GM19099 (cell line): Measurements from ENCODE around the gene ELF4.

Source experiments
- POLR2A ChIP-seq: IDR thresholded peaks from 3 replicates; pipeline ENCODE4 v1.6.1; 2011; ENCODE audit warnings: low read depth; ENCODE audit not compliant: insufficient read length; ENCODE audit errors: extremely low read depth

Gene ELF4

DNA sequence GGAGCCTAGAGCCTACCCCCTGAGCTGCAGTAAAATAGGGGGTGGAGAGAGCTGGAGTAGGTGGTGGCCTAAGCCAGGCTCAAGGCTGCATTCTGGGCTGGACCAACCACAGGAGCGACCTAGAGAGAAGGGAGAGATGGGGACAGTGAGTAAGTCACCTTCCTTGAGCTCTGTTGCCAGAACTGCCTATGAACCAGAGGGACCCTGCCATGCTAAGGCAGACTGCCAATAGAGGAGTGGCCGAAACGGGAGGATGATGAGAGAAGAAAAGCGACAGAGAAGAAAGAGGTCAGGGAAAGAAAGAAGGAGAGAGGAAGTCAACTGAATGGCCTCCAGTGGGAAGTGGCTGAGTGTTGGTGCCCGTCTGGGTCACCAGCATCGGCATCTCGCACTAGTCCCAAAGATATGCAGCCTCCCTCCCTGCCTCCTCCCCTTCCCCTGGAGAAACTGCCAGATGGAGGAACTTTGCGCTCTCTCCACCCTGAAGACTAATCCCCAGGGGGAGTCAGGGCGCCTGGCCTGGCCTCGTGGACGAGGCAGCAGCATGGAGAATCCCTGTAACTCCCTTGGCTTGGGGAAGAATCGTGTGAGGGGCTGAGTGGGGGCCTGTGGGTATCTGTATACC, 28.8 kb downstream of the ELF4 start:
- no peak for TF ChIP-seq POLR2A

DNA sequence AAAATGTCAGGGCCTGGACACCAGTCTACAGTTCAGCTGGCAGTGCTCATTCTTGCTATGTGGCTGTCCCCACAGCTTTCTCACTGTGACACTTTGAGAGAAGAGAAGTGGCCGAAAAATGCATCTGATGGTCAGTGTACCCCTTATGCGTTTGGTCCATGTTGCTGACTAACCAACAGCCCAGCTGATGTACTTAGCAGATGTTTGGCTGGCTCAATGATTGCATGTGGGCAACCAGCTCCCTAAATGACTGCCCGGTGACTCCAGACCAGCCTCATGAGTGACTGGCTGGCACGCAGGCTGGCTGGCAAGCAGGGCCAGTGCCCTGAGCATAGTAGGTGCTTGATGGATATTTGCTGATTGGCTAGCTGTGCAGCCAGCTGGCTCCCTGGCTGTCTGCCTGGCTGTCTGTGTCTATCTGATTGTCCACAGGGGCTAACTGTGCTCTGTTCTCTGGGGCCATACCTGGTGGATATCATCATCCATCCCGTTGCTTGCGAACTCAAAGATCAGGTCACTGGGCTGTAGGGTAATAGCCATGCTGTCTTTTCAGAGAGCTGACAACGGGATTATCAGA, 29.4 kb downstream of the ELF4 start:
- no peak for TF ChIP-seq POLR2A

DNA sequence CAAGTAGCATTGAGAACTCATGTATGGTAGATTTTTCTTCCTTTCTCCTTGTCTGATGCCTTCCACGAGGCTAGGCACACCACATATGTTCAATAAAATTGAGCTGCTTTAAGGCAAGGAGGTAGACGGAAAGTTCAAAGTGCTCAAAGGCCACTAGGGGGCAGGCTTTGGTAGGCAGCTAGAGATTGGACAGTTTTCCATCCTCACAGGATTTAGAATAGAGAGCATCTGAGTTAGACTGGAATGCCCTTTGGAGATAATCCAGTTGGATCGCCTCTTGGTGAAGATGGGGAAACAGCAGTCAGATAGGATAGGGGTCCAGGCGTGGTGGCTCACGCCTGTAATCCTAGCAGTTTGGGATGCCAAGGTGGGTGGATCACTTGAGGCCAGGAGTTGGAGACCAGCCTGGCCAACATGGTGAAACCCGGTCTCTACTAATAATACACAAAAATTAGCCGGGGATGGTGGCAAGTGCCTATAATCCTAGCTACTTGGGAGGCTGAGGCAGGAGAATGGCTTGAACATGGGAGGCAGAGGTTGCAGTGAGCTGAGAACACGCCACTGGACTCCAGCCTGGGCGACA, 30.4 kb downstream of the ELF4 start:
- no peak for TF ChIP-seq POLR2A

DNA sequence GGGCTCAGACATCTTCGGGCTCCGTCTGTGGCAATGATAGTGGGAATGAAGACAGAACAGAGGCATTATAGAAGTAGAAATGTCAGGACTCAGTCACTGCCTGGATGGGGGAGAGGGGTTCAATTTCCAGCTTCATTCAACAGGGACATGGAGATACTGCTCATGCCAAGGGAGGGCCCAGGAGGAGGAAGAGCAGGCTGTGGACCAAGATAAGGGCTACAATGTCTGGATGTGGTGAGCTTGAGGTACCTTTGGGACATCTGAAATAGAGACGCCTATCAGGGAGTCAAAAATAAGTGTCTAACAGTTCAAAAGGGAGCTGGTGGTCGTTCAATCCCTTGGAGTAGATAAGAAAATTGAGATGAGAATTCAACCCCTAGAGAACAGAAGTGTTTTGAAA, 34.5 kb downstream of the ELF4 start:
- TF ChIP-seq POLR2A: no peak

DNA sequence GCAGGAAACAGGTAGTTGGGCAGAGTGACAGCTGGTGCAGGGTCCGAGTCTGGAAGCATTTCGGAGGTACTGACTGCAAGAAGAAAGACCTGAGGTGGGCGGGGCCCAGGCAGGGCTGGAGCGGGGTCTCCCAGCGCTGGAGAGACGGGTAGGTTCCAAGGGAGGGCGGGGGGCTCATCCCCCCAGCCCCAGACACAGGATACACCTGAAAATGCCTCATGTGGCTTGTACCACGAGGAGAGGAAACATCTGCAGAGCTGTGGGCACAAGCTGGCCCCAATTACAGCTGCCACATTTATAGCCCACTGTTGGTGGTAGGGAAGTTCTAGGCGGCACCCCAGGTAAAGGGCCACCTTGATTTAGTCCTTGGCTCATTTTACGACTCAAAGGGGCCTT, 38.0 kb downstream of the ELF4 start:
- TF ChIP-seq POLR2A: no peak

DNA sequence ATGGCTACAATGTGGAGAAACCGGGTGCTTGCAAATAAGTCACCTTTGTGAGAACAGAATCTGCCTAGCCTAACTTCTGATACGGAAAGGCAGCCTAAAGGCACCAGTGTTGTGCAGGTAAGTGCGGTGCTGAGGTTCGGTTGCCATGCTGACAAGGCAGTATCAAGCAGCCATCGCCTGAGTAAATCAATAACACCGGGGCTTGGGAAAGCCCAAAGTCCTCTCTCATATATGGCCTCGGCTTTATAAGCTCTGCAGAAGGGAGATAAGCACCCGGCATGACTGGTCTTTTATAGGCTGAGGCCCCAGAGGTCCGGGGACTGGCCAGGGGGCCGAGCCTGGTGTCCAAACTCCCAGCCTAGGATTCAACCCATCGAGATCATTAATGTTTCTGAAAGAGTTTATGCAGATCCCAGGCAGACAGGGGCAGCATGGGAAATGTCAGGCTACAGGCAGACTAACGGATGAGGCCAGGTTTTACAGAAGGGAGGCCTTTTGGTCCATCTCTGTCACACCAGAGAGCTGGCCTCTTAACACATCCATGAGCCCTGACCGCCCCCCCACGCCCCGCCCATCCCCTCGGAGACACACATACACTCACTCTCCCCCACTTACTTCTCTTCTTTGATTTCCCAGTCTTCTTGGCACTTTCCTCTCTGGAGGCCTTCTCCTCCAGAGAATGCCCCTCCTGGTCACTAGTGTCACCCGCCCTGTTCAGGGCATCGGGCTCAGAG, 38.5 kb downstream of the ELF4 start:
- TF ChIP-seq POLR2A: no peak

DNA sequence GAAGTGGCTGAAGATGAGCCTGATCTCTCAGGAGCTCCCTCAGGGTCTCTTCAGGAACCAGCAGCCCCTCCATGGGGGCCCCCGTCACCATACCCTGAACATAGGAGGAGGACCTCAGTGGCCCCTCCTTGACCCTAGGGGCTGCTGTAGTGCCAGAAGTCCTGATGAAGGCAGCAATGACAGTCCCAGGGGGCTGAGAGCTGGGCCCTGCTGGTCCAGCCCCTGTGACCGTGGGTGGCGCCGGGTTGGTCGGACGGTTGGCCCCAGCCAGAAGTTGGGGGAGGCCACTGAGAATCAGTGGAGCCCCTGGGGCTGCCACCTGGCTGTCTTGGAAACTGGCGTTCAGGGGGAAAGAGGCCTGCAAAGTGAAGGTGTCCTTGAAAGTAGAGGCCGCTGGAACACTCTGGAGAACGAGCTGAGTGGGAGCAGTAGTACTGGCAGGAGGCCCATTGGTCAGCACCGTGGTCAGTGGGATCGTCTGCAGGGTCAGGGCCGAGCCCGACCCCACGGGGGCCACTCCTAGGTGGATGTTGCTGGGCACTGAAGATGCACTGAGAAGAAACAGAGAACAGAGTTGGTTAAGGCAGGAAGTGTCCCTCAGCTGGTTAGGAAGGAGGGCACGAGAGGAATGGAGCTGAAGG, 43.2 kb downstream of the ELF4 start:
- no peak for TF ChIP-seq POLR2A

DNA sequence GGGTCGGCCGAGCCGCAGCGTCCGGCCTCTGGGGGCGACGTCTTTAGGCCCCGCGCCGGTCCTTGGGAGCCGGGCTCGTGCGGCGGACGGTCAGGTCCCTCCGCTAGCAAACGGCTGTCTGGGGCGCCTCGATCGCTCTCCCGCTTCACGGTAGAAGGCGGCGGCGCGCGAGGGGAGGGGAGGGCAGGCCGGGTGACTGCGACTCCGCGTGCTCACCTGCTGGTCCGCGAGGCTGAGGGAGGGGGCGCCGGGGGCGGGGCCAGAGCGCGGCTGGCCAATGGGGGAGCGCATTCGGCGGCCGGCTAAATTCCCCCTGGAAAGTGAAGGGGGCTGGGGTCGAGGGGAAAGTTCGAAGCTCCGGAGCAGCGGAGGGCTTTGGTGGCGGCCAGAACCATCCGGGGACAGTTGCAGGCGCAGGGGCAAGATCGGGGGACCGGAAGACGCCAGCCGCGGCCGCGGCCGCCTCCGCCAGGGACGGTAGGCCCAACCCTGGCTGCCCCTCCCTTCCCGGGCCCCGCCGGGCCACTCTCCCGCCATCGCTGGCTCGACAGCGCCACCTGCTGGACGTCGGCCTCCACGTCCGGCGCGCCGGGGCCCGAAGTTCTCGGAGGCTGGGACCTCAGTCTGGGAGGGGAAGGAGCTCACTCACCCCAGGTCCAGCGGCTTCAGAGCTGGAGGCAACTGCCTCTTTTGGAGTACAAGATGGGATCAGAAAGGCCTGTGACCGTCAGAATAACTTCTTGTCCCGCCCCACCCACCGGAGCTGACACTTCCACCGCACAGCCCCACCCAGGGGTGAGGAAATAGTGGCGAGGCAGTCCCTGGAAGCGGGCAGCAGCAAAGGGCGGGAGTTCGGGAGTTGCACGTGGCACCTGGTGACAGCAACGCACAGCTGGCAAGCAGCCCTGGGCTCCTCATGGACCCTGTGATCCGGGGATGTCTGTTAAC, 49.9 kb downstream of the ELF4 start:
- no peak for TF ChIP-seq POLR2A

DNA sequence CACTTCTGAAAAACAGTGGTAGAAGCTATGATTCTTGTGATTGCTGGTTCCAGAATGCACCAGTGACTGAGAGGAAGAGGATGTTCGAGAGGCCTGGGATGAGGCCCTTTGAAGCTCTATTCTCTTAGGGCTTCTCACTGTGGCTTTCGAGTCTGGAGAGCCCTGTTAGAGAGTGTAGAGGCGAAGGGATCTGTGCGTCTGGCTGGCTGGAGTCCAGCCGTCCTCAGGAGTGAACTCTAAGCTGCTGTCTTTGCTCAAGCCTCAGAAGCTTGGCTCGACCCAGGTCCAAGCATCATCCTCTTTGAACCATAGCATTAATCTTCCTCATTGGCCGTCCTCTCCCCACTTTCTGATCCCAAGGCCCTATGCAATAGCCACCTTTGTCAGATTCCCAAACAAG, 51.6 kb downstream of the ELF4 start:
- no peak for TF ChIP-seq POLR2A

DNA sequence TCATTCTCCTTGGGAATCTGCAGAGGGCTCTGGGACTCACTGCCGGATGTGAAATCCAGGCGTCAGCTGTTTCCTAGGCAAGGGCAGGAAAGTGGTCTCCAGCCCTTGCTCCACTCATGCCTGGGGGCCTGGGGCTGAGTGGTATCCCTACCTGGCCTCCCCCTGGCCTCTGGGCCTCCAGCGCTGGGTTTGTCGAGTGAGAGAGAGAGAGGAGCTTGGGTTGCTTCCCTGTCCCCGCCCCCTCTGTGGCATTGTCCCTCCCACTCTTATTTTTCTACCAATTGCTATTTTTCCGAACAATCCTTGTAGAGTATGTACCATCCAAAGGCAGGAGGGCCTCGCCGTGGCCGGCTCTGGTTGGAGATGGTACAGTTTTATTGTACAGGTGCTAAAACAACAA, 53.1 kb downstream of the ELF4 start:
- no peak for TF ChIP-seq POLR2A

DNA sequence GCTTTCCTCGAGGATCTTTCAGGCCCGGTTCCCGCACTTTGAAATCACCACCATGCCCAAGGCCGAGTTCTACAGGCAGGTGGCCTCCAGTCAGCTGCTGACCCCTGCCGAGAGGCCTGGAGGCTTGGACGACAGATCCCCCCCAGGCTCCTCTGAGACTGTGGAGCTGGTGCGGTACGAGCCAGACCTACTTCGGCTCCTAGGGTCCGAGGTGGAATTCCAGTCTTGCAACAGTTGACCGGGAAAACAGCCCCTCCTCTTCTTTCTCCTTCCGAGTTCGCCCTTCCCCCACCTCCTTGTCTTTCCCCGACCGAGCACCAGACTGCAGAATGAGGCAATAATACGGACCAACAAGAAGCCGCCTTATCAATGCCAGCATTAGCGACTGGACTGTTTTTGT, 54.4 kb downstream of the ELF4 start:
- no peak for TF ChIP-seq POLR2A

DNA sequence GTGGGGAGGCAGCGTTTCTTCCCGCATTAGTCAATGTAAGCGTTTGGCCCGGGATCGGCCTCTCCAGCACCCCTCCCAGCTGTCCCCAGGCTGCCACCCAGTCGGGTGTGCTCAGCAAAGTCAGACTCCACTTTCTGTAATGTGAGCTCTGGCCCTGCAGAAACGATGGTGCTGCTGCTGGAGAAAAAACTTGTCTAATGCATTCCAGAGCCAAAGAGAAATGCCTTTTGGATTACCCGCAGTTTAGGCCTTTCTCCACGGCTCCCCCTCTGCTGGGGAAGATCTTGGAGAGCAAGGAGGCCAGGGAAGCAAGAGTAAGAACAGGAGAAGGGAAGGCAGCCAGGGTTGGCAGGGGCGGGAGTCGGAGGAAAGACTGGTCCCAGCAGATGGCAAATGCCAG, 55.2 kb downstream of the ELF4 start:
- TF ChIP-seq POLR2A: no peak

DNA sequence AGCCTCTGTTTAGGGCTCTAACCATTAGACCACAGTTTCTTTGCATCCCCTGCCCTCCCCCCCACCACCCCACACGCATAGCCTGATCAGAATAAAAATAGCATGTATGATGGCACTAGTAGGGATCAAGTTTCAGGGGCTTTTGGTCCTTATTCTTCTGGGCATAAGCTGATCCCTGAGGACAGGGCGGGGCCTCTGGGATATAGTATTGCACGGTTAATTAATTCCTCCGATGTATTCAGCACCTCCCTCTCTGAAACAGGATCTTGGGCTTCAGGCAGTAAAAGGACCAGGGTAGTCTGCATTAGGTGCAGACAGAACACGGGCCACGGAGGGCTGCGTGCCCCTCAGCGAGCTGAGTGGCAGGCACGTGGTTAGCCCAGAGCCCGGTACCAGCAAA, 57.1 kb downstream of the ELF4 start:
- TF ChIP-seq POLR2A: no peak

DNA sequence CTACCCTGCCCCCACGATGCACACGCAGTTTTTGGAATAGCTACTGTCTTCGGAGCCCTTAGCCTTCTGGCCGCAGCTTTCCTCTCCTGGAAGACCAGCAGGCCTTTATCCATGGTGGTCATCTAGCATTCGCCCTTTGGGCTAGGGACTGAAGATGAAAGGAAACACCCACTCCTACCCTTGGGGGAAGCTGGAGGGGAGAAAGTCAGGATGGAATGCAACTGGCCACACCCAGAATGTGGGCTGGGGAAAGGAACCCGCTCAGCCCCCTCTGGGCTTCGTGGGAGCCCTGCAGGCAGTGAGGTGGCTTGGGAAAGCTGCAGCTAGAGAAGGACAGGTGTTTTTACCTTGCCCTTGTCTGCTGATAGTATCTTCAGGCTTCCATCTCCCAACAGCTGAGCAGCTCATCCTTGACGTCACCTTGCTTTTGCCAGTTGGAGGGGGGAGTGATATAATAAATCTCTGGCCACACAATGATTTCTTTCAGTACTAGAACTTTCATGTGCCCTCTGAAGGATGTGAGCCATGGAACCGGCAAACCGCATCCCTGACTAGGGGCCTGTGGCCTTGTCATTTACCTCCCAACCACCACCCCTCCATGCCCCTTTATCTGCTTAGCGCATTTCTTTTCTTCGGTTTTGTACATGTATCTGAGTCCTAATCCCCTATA, 59.0 kb downstream of the ELF4 start:
- no peak for TF ChIP-seq POLR2A
